HEK293 (cell line): ENCODE measurements around the gene DPCD.

Source experiments
- CTCF ChIA-PET: fragments of 350-600 bp; formaldehyde crosslinking; extraction: SDS; loops from one replicate; lab custom pipeline; 2021; ENCODE audit warnings: antibody characterized with exemption; lab: Yijun Ruan, JAX
- POLR2A ChIA-PET: fragments of 300-600 bp; formaldehyde crosslinking; extraction: SDS; loops from one replicate; lab custom pipeline; 2020; ENCODE audit warnings: antibody characterized with exemption, inconsistent platforms; lab: Yijun Ruan, JAX
- H3K27ac ChIP-seq: fragments of 200-500 bp; sonication (Bioruptor generic); 2 replicates; pipeline ENCODE4 v1.5.1; 2014; ENCODE audit warnings: low read depth, low read length, control low read depth, inconsistent platforms; ENCODE audit errors: extremely low read depth
- H3K36me3 ChIP-seq, 2 experiments: fragments of 200-500 bp in 1 of 2; sonication (Bioruptor generic) in 1 of 2; 1 replicate in 1 of 2; 2 replicates in 1 of 2; pipeline ENCODE4 v1.5.1; 2014 to 2017; ENCODE audit warnings: inconsistent platforms in 2 of 2, low read length in 2 of 2; ENCODE audit not compliant: control insufficient read depth in 2 of 2, insufficient read depth in 1 of 2
- H3K4me1 ChIP-seq: fragments of 200-500 bp; sonication (Bioruptor generic); 2 replicates; pipeline ENCODE4 v1.5.1; 2014; ENCODE audit warnings: mild to moderate bottlenecking, low read length, inconsistent platforms; ENCODE audit not compliant: control insufficient read depth, insufficient read depth
- H3K4me3 ChIP-seq: 2 replicates; pipeline ENCODE4 v1.5.1; 2011; ENCODE audit warnings: low read depth, mild to moderate bottlenecking, control low read depth, low read length, moderate library complexity
- H3K9me3 ChIP-seq: fragments of 200-500 bp; sonication (Bioruptor generic); 2 replicates; pipeline ENCODE4 v1.5.1; 2014; ENCODE audit warnings: low read depth, low read length, inconsistent platforms; ENCODE audit not compliant: control insufficient read depth, insufficient read depth
- BCL11A ChIP-seq: fragments of 450-650 bp; formaldehyde crosslinking; IDR thresholded peaks from 2 replicates; pipeline ENCODE4 v1.5.1; 2016; ENCODE audit warnings: low read depth, missing biosample characterization, missing genetic modification characterization
- HOXC10 ChIP-seq: sonication (generic); formaldehyde crosslinking; IDR thresholded peaks from 2 replicates; pipeline ENCODE4 v1.8.1; 2023; ENCODE audit warnings: mild to moderate bottlenecking, missing genetic modification reagents
- MEIS1 ChIP-seq: sonication (generic); formaldehyde crosslinking; IDR thresholded peaks from 2 replicates; pipeline ENCODE4 v1.8.1; 2022; ENCODE audit warnings: missing genetic modification reagents, mild to moderate bottlenecking, borderline replicate concordance
- MYNN ChIP-seq: fragments of 450-650 bp; formaldehyde crosslinking; IDR thresholded peaks from 2 replicates; pipeline ENCODE4 v1.5.1; 2016; ENCODE audit warnings: missing biosample characterization, missing genetic modification characterization, borderline replicate concordance
- SALL2 ChIP-seq: fragments of 450-650 bp; formaldehyde crosslinking; IDR thresholded peaks from 2 replicates; pipeline ENCODE4 v1.5.0; 2017; ENCODE audit warnings: missing biosample characterization, mild to moderate bottlenecking, missing genetic modification characterization, borderline replicate concordance
- ZNF10 ChIP-seq: fragments of 450-650 bp; formaldehyde crosslinking; IDR thresholded peaks from 2 replicates; pipeline ENCODE4 v1.5.1; 2017; ENCODE audit warnings: missing biosample characterization, missing genetic modification characterization
- ZNF202 ChIP-seq: fragments of 450-650 bp; formaldehyde crosslinking; IDR thresholded peaks from 2 replicates; pipeline ENCODE4 v1.5.1; 2016; ENCODE audit warnings: missing biosample characterization, missing genetic modification characterization, borderline replicate concordance
- ZNF404 ChIP-seq: fragments of 450-650 bp; formaldehyde crosslinking; IDR thresholded peaks from 2 replicates; pipeline ENCODE4 v1.5.1; 2017; ENCODE audit warnings: missing biosample characterization, missing genetic modification characterization
- ZNF423 ChIP-seq: fragments of 450-650 bp; formaldehyde crosslinking; IDR thresholded peaks from 2 replicates; pipeline ENCODE4 v1.5.1; 2016; ENCODE audit warnings: missing biosample characterization, missing genetic modification characterization
- ZNF548 ChIP-seq: fragments of 450-650 bp; formaldehyde crosslinking; IDR thresholded peaks from 2 replicates; pipeline ENCODE4 v1.5.1; 2016; ENCODE audit warnings: missing biosample characterization, missing genetic modification characterization
- TF ChIP-seq, protein P1 (sequence below): fragments of 450-650 bp; formaldehyde crosslinking; IDR thresholded peaks from 2 replicates; pipeline ENCODE4 v1.5.1; 2017; ENCODE audit warnings: missing biosample characterization, missing genetic modification characterization
- TF ChIP-seq, protein P2 (sequence below): fragments of 450-650 bp; formaldehyde crosslinking; IDR thresholded peaks from 2 replicates; pipeline ENCODE4 v1.5.1; 2016; ENCODE audit warnings: missing biosample characterization, missing genetic modification characterization
- TF ChIP-seq, protein P3 (sequence below): fragments of 450-650 bp; formaldehyde crosslinking; conservative IDR thresholded peaks from 2 replicates; pipeline ENCODE4 v1.5.1; 2016; ENCODE audit warnings: low read depth, missing biosample characterization, missing genetic modification characterization
- TF ChIP-seq, protein P4 (sequence below): fragments of 450-650 bp; formaldehyde crosslinking; IDR thresholded peaks from 2 replicates; pipeline ENCODE4 v1.5.1; 2017; ENCODE audit warnings: missing biosample characterization, missing genetic modification characterization
- TF ChIP-seq, protein P5 (sequence below): fragments of 450-650 bp; formaldehyde crosslinking; IDR thresholded peaks from 2 replicates; pipeline ENCODE4 v1.5.1; 2016; ENCODE audit warnings: missing biosample characterization, missing genetic modification characterization, borderline replicate concordance
- TF ChIP-seq, protein P6 (sequence below): fragments of 450-650 bp; formaldehyde crosslinking; IDR thresholded peaks from 2 replicates; pipeline ENCODE4 v1.5.1; 2016; ENCODE audit warnings: missing biosample characterization, missing genetic modification characterization, borderline replicate concordance

Gene DPCD

DNA sequence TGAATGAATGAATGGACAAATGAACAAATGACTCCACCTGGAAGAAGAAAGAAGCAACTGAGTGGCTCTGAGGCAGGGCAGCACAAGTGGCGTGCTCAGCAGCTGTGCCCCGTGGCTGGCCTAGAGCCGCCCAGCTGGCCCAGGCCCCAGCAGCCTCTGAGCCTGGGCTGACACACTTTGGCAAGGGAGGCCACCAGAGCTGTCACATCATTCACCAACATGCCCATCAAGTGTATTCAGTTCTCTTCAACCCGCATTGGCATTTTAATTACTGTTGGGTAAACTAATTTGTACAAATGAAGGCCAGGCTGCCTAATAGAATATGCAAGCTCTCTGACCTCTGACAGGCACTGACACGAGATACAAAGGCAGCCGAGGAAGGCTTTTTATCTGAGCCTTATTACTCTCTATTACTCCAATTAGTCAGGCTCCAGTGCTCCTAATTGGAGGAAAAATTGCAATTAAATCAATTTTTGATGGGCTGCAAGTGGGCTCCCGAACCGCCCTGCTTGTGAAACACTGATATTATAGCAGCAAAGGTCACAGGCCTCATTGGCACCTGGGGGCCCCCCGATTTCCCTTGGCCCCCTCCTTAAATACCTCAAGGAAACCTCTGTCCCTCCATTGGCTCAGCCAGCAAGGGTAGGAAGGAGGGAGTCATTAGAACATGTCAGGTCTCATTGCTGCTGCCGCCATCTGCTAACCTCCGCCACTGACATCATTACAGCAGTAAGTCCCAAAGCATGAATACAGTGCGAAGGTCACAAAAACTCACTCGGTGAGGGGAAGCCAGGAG, 41.9 kb downstream of the DPCD start:
- no peak overlapping the region for H3K27ac ChIP-seq
- ChIA-PET POLR2A (no interaction called here), CTCF (interaction anchor here (0.6 kb wide), 1 partner anchor 352 kb away, joined by 3 read pairs; no protein-coding TSS in a partner anchor)
- H3K4me1 ChIP-seq: no peaks in the 10 kb centered on the region
- no peaks in the 10 kb centered on the region for H3K9me3 ChIP-seq
- no peak overlapping the region for H3K4me3 ChIP-seq
- no peak for TF ChIP-seq BCL11A (tag by site-specific recombination)
- 0 out of 2 replicates have a peak, but pooled peaks have one; percentile 48 for TF ChIP-seq ZNF10 (tag by site-specific recombination)
- no peak for TF ChIP-seq ZNF202 (tag by site-specific recombination)
- TF ChIP-seq ZNF548 (tag by site-specific recombination): no peak
- peaks cover 0 to 3% of the 10 kb centered on the region in 2 experiments; a peak in 2 of 3 replicates for H3K36me3 ChIP-seq

DNA sequence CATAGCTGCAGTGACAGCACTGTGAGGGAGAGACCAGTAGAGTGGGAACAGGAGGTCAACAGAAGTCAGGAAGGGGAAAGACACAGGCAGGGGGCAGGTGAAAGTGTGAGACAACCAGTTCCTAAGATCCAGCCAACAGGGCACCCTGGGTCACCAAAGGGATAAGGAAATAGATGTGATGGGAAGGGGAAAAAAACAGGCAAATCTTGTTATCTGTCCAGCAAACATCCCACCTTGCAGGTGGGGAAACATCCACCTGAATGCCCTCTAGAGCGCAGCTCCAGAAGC, 42.5 kb downstream of the DPCD start:
- TF ChIP-seq MYNN (tag by site-specific recombination) (no peak), HOXC10 (CRISPR knock-in tag) (no peak), SALL2 (tag by site-specific recombination) (no peak), MEIS1 (CRISPR knock-in tag) (no peak), ZNF404 (tag by site-specific recombination) (no peak), BCL11A (tag by site-specific recombination) (no peak), ZNF423 (tag by site-specific recombination) (no peak)
- TF ChIP-seq, protein P1, sequence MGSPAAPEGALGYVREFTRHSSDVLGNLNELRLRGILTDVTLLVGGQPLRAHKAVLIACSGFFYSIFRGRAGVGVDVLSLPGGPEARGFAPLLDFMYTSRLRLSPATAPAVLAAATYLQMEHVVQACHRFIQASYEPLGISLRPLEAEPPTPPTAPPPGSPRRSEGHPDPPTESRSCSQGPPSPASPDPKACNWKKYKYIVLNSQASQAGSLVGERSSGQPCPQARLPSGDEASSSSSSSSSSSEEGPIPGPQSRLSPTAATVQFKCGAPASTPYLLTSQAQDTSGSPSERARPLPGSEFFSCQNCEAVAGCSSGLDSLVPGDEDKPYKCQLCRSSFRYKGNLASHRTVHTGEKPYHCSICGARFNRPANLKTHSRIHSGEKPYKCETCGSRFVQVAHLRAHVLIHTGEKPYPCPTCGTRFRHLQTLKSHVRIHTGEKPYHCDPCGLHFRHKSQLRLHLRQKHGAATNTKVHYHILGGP (tag by site-specific recombination): no peak
- TF ChIP-seq, protein P2, sequence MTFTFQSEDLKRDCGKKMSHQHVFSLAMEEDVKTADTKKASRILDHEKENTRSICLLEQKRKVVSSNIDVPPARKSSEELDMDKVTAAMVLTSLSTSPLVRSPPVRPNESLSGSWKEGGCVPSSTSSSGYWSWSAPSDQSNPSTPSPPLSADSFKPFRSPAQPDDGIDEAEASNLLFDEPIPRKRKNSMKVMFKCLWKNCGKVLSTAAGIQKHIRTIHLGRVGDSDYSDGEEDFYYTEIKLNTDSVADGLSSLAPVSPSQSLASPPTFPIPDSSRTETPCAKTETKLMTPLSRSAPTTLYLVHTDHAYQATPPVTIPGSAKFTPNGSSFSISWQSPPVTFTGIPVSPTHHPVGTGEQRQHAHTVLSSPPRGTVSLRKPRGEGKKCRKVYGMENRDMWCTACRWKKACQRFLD (tag by site-specific recombination): no peak
- TF ChIP-seq, protein P3, sequence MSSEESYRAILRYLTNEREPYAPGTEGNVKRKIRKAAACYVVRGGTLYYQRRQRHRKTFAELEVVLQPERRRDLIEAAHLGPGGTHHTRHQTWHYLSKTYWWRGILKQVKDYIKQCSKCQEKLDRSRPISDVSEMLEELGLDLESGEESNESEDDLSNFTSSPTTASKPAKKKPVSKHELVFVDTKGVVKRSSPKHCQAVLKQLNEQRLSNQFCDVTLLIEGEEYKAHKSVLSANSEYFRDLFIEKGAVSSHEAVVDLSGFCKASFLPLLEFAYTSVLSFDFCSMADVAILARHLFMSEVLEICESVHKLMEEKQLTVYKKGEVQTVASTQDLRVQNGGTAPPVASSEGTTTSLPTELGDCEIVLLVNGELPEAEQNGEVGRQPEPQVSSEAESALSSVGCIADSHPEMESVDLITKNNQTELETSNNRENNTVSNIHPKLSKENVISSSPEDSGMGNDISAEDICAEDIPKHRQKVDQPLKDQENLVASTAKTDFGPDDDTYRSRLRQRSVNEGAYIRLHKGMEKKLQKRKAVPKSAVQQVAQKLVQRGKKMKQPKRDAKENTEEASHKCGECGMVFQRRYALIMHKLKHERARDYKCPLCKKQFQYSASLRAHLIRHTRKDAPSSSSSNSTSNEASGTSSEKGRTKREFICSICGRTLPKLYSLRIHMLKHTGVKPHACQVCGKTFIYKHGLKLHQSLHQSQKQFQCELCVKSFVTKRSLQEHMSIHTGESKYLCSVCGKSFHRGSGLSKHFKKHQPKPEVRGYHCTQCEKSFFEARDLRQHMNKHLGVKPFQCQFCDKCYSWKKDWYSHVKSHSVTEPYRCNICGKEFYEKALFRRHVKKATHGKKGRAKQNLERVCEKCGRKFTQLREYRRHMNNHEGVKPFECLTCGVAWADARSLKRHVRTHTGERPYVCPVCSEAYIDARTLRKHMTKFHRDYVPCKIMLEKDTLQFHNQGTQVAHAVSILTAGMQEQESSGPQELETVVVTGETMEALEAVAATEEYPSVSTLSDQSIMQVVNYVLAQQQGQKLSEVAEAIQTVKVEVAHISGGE (tag by site-specific recombination): no peak
- TF ChIP-seq, protein P4, sequence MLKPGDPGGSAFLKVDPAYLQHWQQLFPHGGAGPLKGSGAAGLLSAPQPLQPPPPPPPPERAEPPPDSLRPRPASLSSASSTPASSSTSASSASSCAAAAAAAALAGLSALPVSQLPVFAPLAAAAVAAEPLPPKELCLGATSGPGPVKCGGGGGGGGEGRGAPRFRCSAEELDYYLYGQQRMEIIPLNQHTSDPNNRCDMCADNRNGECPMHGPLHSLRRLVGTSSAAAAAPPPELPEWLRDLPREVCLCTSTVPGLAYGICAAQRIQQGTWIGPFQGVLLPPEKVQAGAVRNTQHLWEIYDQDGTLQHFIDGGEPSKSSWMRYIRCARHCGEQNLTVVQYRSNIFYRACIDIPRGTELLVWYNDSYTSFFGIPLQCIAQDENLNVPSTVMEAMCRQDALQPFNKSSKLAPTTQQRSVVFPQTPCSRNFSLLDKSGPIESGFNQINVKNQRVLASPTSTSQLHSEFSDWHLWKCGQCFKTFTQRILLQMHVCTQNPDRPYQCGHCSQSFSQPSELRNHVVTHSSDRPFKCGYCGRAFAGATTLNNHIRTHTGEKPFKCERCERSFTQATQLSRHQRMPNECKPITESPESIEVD: no peak
- TF ChIP-seq, protein P5, sequence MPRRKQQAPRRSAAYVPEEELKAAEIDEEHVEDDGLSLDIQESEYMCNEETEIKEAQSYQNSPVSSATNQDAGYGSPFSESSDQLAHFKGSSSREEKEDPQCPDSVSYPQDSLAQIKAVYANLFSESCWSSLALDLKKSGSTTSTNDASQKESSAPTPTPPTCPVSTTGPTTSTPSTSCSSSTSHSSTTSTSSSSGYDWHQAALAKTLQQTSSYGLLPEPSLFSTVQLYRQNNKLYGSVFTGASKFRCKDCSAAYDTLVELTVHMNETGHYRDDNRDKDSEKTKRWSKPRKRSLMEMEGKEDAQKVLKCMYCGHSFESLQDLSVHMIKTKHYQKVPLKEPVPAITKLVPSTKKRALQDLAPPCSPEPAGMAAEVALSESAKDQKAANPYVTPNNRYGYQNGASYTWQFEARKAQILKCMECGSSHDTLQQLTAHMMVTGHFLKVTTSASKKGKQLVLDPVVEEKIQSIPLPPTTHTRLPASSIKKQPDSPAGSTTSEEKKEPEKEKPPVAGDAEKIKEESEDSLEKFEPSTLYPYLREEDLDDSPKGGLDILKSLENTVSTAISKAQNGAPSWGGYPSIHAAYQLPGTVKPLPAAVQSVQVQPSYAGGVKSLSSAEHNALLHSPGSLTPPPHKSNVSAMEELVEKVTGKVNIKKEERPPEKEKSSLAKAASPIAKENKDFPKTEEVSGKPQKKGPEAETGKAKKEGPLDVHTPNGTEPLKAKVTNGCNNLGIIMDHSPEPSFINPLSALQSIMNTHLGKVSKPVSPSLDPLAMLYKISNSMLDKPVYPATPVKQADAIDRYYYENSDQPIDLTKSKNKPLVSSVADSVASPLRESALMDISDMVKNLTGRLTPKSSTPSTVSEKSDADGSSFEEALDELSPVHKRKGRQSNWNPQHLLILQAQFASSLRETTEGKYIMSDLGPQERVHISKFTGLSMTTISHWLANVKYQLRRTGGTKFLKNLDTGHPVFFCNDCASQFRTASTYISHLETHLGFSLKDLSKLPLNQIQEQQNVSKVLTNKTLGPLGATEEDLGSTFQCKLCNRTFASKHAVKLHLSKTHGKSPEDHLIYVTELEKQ (tag by site-specific recombination): no peak
- TF ChIP-seq, protein P6, sequence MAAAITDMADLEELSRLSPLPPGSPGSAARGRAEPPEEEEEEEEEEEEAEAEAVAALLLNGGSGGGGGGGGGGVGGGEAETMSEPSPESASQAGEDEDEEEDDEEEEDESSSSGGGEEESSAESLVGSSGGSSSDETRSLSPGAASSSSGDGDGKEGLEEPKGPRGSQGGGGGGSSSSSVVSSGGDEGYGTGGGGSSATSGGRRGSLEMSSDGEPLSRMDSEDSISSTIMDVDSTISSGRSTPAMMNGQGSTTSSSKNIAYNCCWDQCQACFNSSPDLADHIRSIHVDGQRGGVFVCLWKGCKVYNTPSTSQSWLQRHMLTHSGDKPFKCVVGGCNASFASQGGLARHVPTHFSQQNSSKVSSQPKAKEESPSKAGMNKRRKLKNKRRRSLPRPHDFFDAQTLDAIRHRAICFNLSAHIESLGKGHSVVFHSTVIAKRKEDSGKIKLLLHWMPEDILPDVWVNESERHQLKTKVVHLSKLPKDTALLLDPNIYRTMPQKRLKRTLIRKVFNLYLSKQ (tag by site-specific recombination): no peak
- H3K4me3 ChIP-seq: no peak overlapping the region
- H3K9me3 ChIP-seq: no peaks in the 10 kb centered on the region
- CTCF ChIA-PET: interaction anchor here (0.6 kb wide), 1 partner anchor 351 kb away, joined by 3 read pairs; no protein-coding TSS in a partner anchor
- no peak overlapping the region for H3K27ac ChIP-seq
- H3K4me1 ChIP-seq: no peaks in the 10 kb centered on the region
- POLR2A ChIA-PET: no interaction called here
- peaks cover 0 to 3% of the 10 kb centered on the region in 2 experiments; a peak in 2 of 3 replicates for H3K36me3 ChIP-seq
